Parathyroid adenoma (tissue), 2 donors: Measurements from ENCODE around the gene TTN.

ENCODE experiments used
- H2AFZ ChIP-seq: fragments of 300-600 bp; sonication (generic); one replicate; pipeline ENCODE4 v1.7.0; 2017; ENCODE audit warnings: antibody characterized with exemption, mild to moderate bottlenecking
- H3K27ac ChIP-seq: fragments of 300-600 bp; sonication (generic); one replicate; pipeline ENCODE4 v1.7.0; 2017
- H3K27me3 ChIP-seq: fragments of 300-600 bp; sonication (generic); one replicate; pipeline ENCODE4 v1.7.0; 2017; ENCODE audit warnings: low read length; ENCODE audit not compliant: control insufficient read depth, insufficient read depth
- H3K36me3 ChIP-seq: fragments of 300-600 bp; sonication (generic); one replicate; pipeline ENCODE4 v1.7.0; 2017; ENCODE audit warnings: low read length; ENCODE audit not compliant: control insufficient read depth, insufficient read depth
- H3K4me1 ChIP-seq: fragments of 300-600 bp; sonication (generic); one replicate; pipeline ENCODE4 v1.7.0; 2017; ENCODE audit warnings: control low read depth
- H3K4me2 ChIP-seq: fragments of 300-600 bp; sonication (generic); one replicate; pipeline ENCODE4 v1.7.0; 2017; ENCODE audit warnings: low read length
- H3K4me3 ChIP-seq: fragments of 300-600 bp; sonication (generic); one replicate; pipeline ENCODE4 v1.7.0; 2017; ENCODE audit warnings: low read depth, low read length
- H3K79me2 ChIP-seq: fragments of 300-600 bp; sonication (generic); one replicate; pipeline ENCODE4 v1.7.0; 2017; ENCODE audit warnings: control low read depth
- H3K9ac ChIP-seq: fragments of 300-600 bp; sonication (generic); one replicate; pipeline ENCODE4 v1.7.0; 2017; ENCODE audit warnings: mild to moderate bottlenecking
- H3K9me3 ChIP-seq: fragments of 300-600 bp; sonication (generic); one replicate; pipeline ENCODE4 v1.7.0; 2017; ENCODE audit warnings: low read length; ENCODE audit not compliant: control insufficient read depth
- CTCF ChIP-seq: fragments of 300-600 bp; sonication (generic); IDR thresholded peaks from one replicate; pipeline ENCODE4 v1.7.0; 2017; ENCODE audit warnings: antibody characterized with exemption, mild to moderate bottlenecking
- donor health status: primary hyperparathyroidism.

TTN gene

GRCh38 chr2:178807227-178808008 is at the start of gene TTN:
Gene TTN, minus strand, starts transcription at chr2:178807423. Its CDS starts 2,781 bp downstream, at chr2:178804642.
- TF ChIP-seq CTCF, result no peak
- H2AFZ ChIP-seq, result no peak within 1 kb of the TSS
- H3K4me3 ChIP-seq, result no peak within 1 kb of the TSS
- H3K27me3 ChIP-seq, result no peaks in the 10 kb centered on the region
- H3K36me3 ChIP-seq, result no peaks in the 10 kb centered on the region
- H3K9ac ChIP-seq, result no peak within 1 kb of the TSS
- H3K4me1 ChIP-seq, result no peaks in the 10 kb centered on the region
- no peaks in the 10 kb centered on the region for H3K79me2 ChIP-seq
- H3K4me2 ChIP-seq, result no peak within 1 kb of the TSS
- no peak within 1 kb of the TSS for H3K27ac ChIP-seq
- no peaks in the 10 kb centered on the region for H3K9me3 ChIP-seq

- Histone ChIP-seq H3K79me2 (no peaks in the 10 kb centered on the region), H3K9me3 (no peaks in the 10 kb centered on the region), H3K27ac (no peak overlapping the region), H3K4me3 (no peak overlapping the region), H3K4me1 (no peaks in the 10 kb centered on the region), H2AFZ (no peak overlapping the region), H3K4me2 (no peak overlapping the region), H3K36me3 (no peaks in the 10 kb centered on the region), H3K27me3 (no peaks in the 10 kb centered on the region), H3K9ac (no peak overlapping the region)
- TF ChIP-seq CTCF, result no peak
Measured at GRCh38 chr2:178855151-178855550, 47.9 kb upstream of the TTN start.

GRCh38 chr2:178848335-178848734 is 41.1 kb upstream of the TTN start:
- H3K9ac ChIP-seq, result no peak overlapping the region
- H2AFZ ChIP-seq, result no peak overlapping the region
- no peak overlapping the region for H3K4me2 ChIP-seq
- H3K4me3 ChIP-seq, result no peak overlapping the region
- no peak overlapping the region for H3K27ac ChIP-seq
- H3K9me3 ChIP-seq, result no peaks in the 10 kb centered on the region
- H3K27me3 ChIP-seq, result no peaks in the 10 kb centered on the region
- no peaks in the 10 kb centered on the region for H3K79me2 ChIP-seq
- no peaks in the 10 kb centered on the region for H3K36me3 ChIP-seq
- no peaks in the 10 kb centered on the region for H3K4me1 ChIP-seq
- no peak for TF ChIP-seq CTCF

GRCh38 chr2:178846458-178846802 is 39.2 kb upstream of the TTN start:
- no peak overlapping the region for H3K4me2 ChIP-seq
- H3K27me3 ChIP-seq, result no peaks in the 10 kb centered on the region
- H3K4me1 ChIP-seq, result no peaks in the 10 kb centered on the region
- no peaks in the 10 kb centered on the region for H3K9me3 ChIP-seq
- H3K36me3 ChIP-seq, result no peaks in the 10 kb centered on the region
- no peak overlapping the region for H3K4me3 ChIP-seq
- no peak overlapping the region for H3K27ac ChIP-seq
- TF ChIP-seq CTCF, result no peak
- no peak overlapping the region for H3K9ac ChIP-seq
- H2AFZ ChIP-seq, result no peak overlapping the region
- H3K79me2 ChIP-seq, result no peaks in the 10 kb centered on the region
